OCI-LY7 (cell line): Measurements from ENCODE around the gene HPF1. TPM values are rescaled to one million over a fixed set of nuclear protein-coding genes. Genes with fewer than 3 reads are reported as not detected.

Source experiments
- BruUV-seq: library from RNA; stranded (reverse); fragments of 400-500 nt; replicated peaks from 2 replicates; lab custom pipeline; 2021; lab: Mats Ljungman, UMichigan
- CTCF ChIA-PET: fragments of 300-600 bp; sonication (Branson Sonifier 250); formaldehyde crosslinking; loops from one replicate; lab custom pipeline; 2022; ENCODE audit warnings: antibody characterized with exemption; ENCODE audit not compliant: unreplicated experiment; lab: Charles Lee
- POLR2A ChIA-PET: fragments of 300-600 bp; sonication (Branson Sonifier 250); formaldehyde crosslinking; loops from one replicate; lab custom pipeline; 2022; ENCODE audit warnings: antibody characterized with exemption; lab: Charles Lee
- DNase-seq: peaks from one replicate; pipeline ENCODE4 v3.0.0-alpha.2; 2015; ENCODE audit warnings: low spot score
- H2AFZ ChIP-seq: fragments of 200-600 bp; sonication (generic), shearing (Covaris generic); 2 replicates; pipeline ENCODE4 v1.6.1; 2014; ENCODE audit warnings: mild to moderate bottlenecking, antibody characterized with exemption, low read length, moderate library complexity
- H3K27ac ChIP-seq: fragments of 200-600 bp; sonication (generic); 2 replicates; pipeline ENCODE4 v1.5.1; 2014; ENCODE audit warnings: mixed run types, low read depth, mild to moderate bottlenecking, moderate library complexity, low read length, inconsistent platforms; ENCODE audit not compliant: poor library complexity, severe bottlenecking
- H3K36me3 ChIP-seq: fragments of 200-600 bp; sonication (generic); 2 replicates; pipeline ENCODE4 v1.6.1; 2014; ENCODE audit warnings: mild to moderate bottlenecking, antibody characterized with exemption, low read length, moderate library complexity, mixed read lengths; ENCODE audit not compliant: insufficient read depth
- H3K4me1 ChIP-seq: fragments of 200-600 bp; sonication (generic); 2 replicates; pipeline ENCODE4 v1.5.1; 2014; ENCODE audit warnings: mild to moderate bottlenecking, low read length; ENCODE audit not compliant: insufficient read depth, poor library complexity, severe bottlenecking
- H3K4me2 ChIP-seq: fragments of 200-600 bp; sonication (generic); 2 replicates; pipeline ENCODE4 v1.6.1; 2014; ENCODE audit warnings: mild to moderate bottlenecking, low read length
- H3K4me3 ChIP-seq: fragments of 200-600 bp; sonication (generic); 2 replicates; pipeline ENCODE4 v1.5.1; 2014; ENCODE audit warnings: mild to moderate bottlenecking, low read depth, low read length; ENCODE audit not compliant: poor library complexity, severe bottlenecking
- H3K79me2 ChIP-seq: fragments of 200-600 bp; sonication (generic); 2 replicates; pipeline ENCODE4 v1.6.1; 2016; ENCODE audit warnings: low read depth, mild to moderate bottlenecking, low read length, moderate library complexity, mixed read lengths; ENCODE audit not compliant: insufficient read depth
- H3K9me2 ChIP-seq: fragments of 200-600 bp; sonication (generic); 2 replicates; pipeline ENCODE4 v1.6.1; 2016; ENCODE audit warnings: mild to moderate bottlenecking, low read length, mixed read lengths; ENCODE audit not compliant: insufficient read depth
- H3K9me3 ChIP-seq: fragments of 200-600 bp; sonication (generic); 2 replicates; pipeline ENCODE4 v1.6.1; 2014; ENCODE audit warnings: mild to moderate bottlenecking, mixed run types, low read length, mixed read lengths
- H4K20me1 ChIP-seq: fragments of 200-600 bp; sonication (generic); 2 replicates; pipeline ENCODE4 v1.6.1; 2014; ENCODE audit warnings: mild to moderate bottlenecking, antibody characterized with exemption, low read length, moderate library complexity, mixed read lengths; ENCODE audit not compliant: insufficient read depth
- CTCF ChIP-seq: fragments of 200-600 bp; sonication (generic); conservative IDR thresholded peaks from 2 replicates; pipeline ENCODE4 v1.5.1; 2014; ENCODE audit warnings: mild to moderate bottlenecking, antibody characterized with exemption, low read length, moderate library complexity, mixed read lengths
- EZH2phosphoT487 ChIP-seq: fragments of 200-600 bp; sonication (generic); IDR thresholded peaks from 2 replicates; pipeline ENCODE4 v1.6.1; 2018; ENCODE audit warnings: low read depth, borderline replicate concordance, mild to moderate bottlenecking, mixed run types, antibody characterized with exemption, low read length, moderate library complexity, mixed read lengths
- intact Hi-C: fragments of 100-400 bp; cut with micrococcal nuclease; formaldehyde crosslinking; loops from one replicate; pipeline ENCODE4 v1.10.0; 2022; ENCODE audit not compliant: unreplicated experiment
- total RNA-seq, 2 experiments: library from RNA; depleted of rRNA in 1 of 2; stranded (reverse); fragments of >200 nt in 1 of 2; shearing (Covaris generic) in 1 of 2; gene quantifications; 2 replicates each; pipeline ENCODE4 v1.2.3, GENCODE V29; 2014 to 2022

HPF1 gene
- total RNA-seq, 2 experiments from 2014 or later = 11.8 to 29.5 TPM

DNA sequence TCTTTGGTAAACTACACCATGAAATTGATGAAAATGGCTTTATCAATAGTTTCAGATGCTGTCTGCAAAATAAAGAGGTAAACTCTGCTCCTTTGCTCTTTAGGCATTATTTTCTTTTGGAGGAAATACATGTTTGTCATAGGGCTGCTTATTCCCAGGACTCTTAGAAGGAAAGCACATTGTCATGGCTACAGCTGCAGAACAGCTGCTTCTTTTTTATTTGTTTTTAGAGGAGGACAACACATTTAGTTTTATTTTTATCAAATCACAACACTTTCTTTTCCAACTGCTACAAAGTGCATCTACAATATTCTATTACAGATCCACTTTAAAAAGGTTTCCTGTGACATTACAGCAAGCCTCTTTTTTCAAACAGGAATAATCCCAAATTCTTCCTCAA lies 12.7 kb upstream of the HPF1 start:
- Histone ChIP-seq H3K4me3 (no peak overlapping the region), H3K79me2 (no peaks in the 10 kb centered on the region), H3K36me3 (no peaks in the 10 kb centered on the region), H3K27ac (no peak overlapping the region), H4K20me1 (no peaks in the 10 kb centered on the region), H3K9me2 (no peaks in the 10 kb centered on the region), H3K4me2 (no peak overlapping the region), H3K4me1 (no peaks in the 10 kb centered on the region), H3K9me3 (no peaks in the 10 kb centered on the region), H2AFZ (no peak overlapping the region)
- no TSS peak for BruUV-seq
- DNase-seq = no peak
- POLR2A ChIA-PET = interaction anchor here (0.7 kb wide), 1 partner anchor 463 kb away, joined by 3 read pairs; no protein-coding TSS in a partner anchor
- no peak for TF ChIP-seq CTCF
- TF ChIP-seq EZH2phosphoT487 = no peak
- intact Hi-C loops = no loop called here
- CTCF ChIA-PET = no interaction called here

GRCh38 chr4:169768385-169768784 lies 10.6 kb upstream of the HPF1 start:
- no peaks in the 10 kb centered on the region for H3K79me2 ChIP-seq
- no peak overlapping the region for H3K4me3 ChIP-seq
- H3K4me2 ChIP-seq = no peak overlapping the region
- no peak overlapping the region for H3K27ac ChIP-seq
- H2AFZ ChIP-seq = no peak overlapping the region
- no peaks in the 10 kb centered on the region for H3K4me1 ChIP-seq
- no peaks in the 10 kb centered on the region for H3K36me3 ChIP-seq
- TF ChIP-seq CTCF (no peak), EZH2phosphoT487 (no peak)
- CTCF ChIA-PET = no interaction called here
- no peaks in the 10 kb centered on the region for H4K20me1 ChIP-seq
- no peak for DNase-seq
- no peaks in the 10 kb centered on the region for H3K9me3 ChIP-seq
- BruUV-seq = no TSS peak
- POLR2A ChIA-PET = no interaction called here
- H3K9me2 ChIP-seq = no peaks in the 10 kb centered on the region
- intact Hi-C loops = no loop called here

GRCh38 chr4:169766741-169767140 lies 9.0 kb upstream of the HPF1 start:
- no peak for TF ChIP-seq CTCF
- TF ChIP-seq EZH2phosphoT487 = no peak
- H3K79me2 ChIP-seq = no peaks in the 10 kb centered on the region
- H3K9me2 ChIP-seq = no peaks in the 10 kb centered on the region
- H2AFZ ChIP-seq = no peak overlapping the region
- ChIA-PET POLR2A (interaction anchor here (1.8 kb wide), 1 partner anchor 10 kb away, joined by 4 read pairs; no protein-coding TSS in a partner anchor), CTCF (no interaction called here)
- H3K27ac ChIP-seq = no peak overlapping the region
- no TSS peak for BruUV-seq
- no peak overlapping the region for H3K4me2 ChIP-seq
- no peaks in the 10 kb centered on the region for H3K4me1 ChIP-seq
- H3K9me3 ChIP-seq = no peaks in the 10 kb centered on the region
- no peak overlapping the region for H3K4me3 ChIP-seq
- DNase-seq = no peak
- intact Hi-C loops = no loop called here
- H4K20me1 ChIP-seq = no peaks in the 10 kb centered on the region
- H3K36me3 ChIP-seq = no peaks in the 10 kb centered on the region
